Measurements from ENCODE around the gene IL36RN.

DNA sequence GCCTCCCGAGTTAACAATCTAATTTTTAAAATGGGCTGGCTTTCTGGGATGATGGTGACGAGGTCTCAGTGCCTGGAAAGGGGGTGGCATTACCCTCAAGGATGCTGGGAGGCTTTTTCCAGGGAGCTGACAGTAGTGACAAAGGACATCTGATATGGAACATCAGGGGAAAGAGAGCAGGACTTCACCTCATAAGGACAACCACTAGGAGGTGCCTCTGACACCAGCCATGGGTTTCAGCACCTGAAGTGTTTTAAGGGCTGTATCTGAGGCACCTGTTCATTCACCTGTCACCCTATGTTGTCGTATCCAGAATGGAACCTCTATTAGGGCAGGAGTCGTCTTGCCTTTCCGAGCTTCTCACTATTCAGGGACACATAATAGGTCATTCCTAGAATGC is 17.1 kb upstream of the IL36RN start:
- TF ChIP-seq, protein P1, sequence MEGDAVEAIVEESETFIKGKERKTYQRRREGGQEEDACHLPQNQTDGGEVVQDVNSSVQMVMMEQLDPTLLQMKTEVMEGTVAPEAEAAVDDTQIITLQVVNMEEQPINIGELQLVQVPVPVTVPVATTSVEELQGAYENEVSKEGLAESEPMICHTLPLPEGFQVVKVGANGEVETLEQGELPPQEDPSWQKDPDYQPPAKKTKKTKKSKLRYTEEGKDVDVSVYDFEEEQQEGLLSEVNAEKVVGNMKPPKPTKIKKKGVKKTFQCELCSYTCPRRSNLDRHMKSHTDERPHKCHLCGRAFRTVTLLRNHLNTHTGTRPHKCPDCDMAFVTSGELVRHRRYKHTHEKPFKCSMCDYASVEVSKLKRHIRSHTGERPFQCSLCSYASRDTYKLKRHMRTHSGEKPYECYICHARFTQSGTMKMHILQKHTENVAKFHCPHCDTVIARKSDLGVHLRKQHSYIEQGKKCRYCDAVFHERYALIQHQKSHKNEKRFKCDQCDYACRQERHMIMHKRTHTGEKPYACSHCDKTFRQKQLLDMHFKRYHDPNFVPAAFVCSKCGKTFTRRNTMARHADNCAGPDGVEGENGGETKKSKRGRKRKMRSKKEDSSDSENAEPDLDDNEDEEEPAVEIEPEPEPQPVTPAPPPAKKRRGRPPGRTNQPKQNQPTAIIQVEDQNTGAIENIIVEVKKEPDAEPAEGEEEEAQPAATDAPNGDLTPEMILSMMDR (conservative IDR thresholded peaks at IDR 0.05; ENCODE audit: low read depth, low read length): no peak
- no peak for TF ChIP-seq EZH2 (IDR thresholded peaks at IDR 0.05; ENCODE audit: borderline replicate concordance, low read depth, low read length, poor library complexity, severe bottlenecking)

Measured in A673 (cell line).